Stimulated activated naive B cell treated with anti-CD40 and anti-IgM and Interleukin-4, amounts not matched to agents 10 μg/mL and 1 μg/mL and 100 μg/mL, for 72 hours (primary cell): ENCODE measurements around the gene SLC29A4.
"Not testable (repeated sequence)": the region's sequence is repeated elsewhere in the genome, so short reads cannot be mapped to it uniquely, and the experiment has no call there.

Experiments used
- ATAC-seq, 2 donors: fragments of 150-1000 bp; cut with Tn5 transposase; replicated peaks; 2 replicates each; pipeline ENCODE4 v1.10.0; 2021; ENCODE audit warnings: moderate library complexity in 1 of 2
- DNase-seq: peaks from one replicate; pipeline ENCODE4 v3.0.0; 2021
- H3K27ac Mint-ChIP-seq: one replicate; pipeline ENCODE4 v1.8.0; 2022; ENCODE audit warnings: mild to moderate bottlenecking, mixed read lengths
- H3K27me3 Mint-ChIP-seq, 2 donors: one replicate each; pipeline ENCODE4 v1.8.0; 2022; ENCODE audit warnings: mixed read lengths in 2 of 2
- H3K36me3 Mint-ChIP-seq, 2 donors: one replicate each; pipeline ENCODE4 v1.8.0; 2022; ENCODE audit warnings: mixed read lengths in 2 of 2, mild to moderate bottlenecking in 1 of 2
- H3K4me1 Mint-ChIP-seq, 2 donors: one replicate each; pipeline ENCODE4 v1.8.0; 2022; ENCODE audit warnings: mixed read lengths in 2 of 2, mild to moderate bottlenecking in 1 of 2
- H3K4me3 Mint-ChIP-seq, 2 donors: one replicate each; pipeline ENCODE4 v1.8.0; 2022; ENCODE audit warnings: mild to moderate bottlenecking in 2 of 2, mixed read lengths in 2 of 2, moderate library complexity in 1 of 2
- H3K9me3 Mint-ChIP-seq, 2 donors: one replicate each; pipeline ENCODE4 v1.8.0; 2022; ENCODE audit warnings: mixed read lengths in 2 of 2, mild to moderate bottlenecking in 1 of 2

The SLC29A4 gene

GRCh38 chr7:5283421-5284303 is 919 bp downstream of the SLC29A4 start:
- Mint-ChIP-seq H3K27me3 (peaks cover 23 to 34% of the 10 kb centered on the region in 2 donors), H3K27ac (no peak overlapping the region), H3K4me1 (peaks cover 0 to 2% of the 10 kb centered on the region in 2 donors), H3K36me3 (no peaks in the 10 kb centered on the region), H3K4me3 (peak overlapping the region in 1 of 2 donors; percentile 19), H3K9me3 (no peaks in the 10 kb centered on the region)
- DNase-seq (no peak), ATAC-seq (no peak)

- Mint-ChIP-seq H3K4me1 (peaks cover 0 to 2% of the 10 kb centered on the region in 2 donors), H3K9me3 (no peaks in the 10 kb centered on the region), H3K4me3 (no peak overlapping the region), H3K36me3 (no peaks in the 10 kb centered on the region), H3K27ac (peak overlapping the region; percentile 47), H3K27me3 (peaks cover 21 to 31% of the 10 kb centered on the region in 2 donors)
- DNase-seq, result no peak
- ATAC-seq, result peak; percentile 70 to 74
Observed at GRCh38 chr7:5284304-5285281, 1.9 kb downstream of the SLC29A4 start.

- H3K36me3 Mint-ChIP-seq, result no peaks in the 10 kb centered on the region
- H3K4me3 Mint-ChIP-seq, result no peak overlapping the region
- ATAC-seq (no peak), DNase-seq (no peak)
- no peak overlapping the region for H3K27ac Mint-ChIP-seq
- H3K9me3 Mint-ChIP-seq, result no peaks in the 10 kb centered on the region
- H3K27me3 Mint-ChIP-seq, result peaks cover 19 to 22% of the 10 kb centered on the region in 2 donors
- peaks cover 0 to 2% of the 10 kb centered on the region in 2 donors for H3K4me1 Mint-ChIP-seq
Observed at GRCh38 chr7:5286933-5287332, 4.2 kb downstream of the SLC29A4 start.

- not testable (repeated sequence) for H3K36me3 Mint-ChIP-seq, H3K4me3 Mint-ChIP-seq, DNase-seq, H3K4me1 Mint-ChIP-seq, ATAC-seq, H3K27ac Mint-ChIP-seq, H3K9me3 Mint-ChIP-seq
- peaks cover 19 to 22% of the 10 kb centered on the region in 2 donors for H3K27me3 Mint-ChIP-seq
Observed at GRCh38 chr7:5287373-5287772, 4.6 kb downstream of the SLC29A4 start.

GRCh38 chr7:5287802-5288201 is 5.1 kb downstream of the SLC29A4 start:
- DNase-seq (no peak), ATAC-seq (no peak)
- Mint-ChIP-seq H3K4me1 (peaks cover 0 to 2% of the 10 kb centered on the region in 2 donors), H3K9me3 (no peaks in the 10 kb centered on the region), H3K27ac (no peak overlapping the region), H3K4me3 (no peak overlapping the region), H3K36me3 (no peaks in the 10 kb centered on the region), H3K27me3 (peaks cover 19 to 22% of the 10 kb centered on the region in 2 donors)

GRCh38 chr7:5288560-5288959 is 5.8 kb downstream of the SLC29A4 start:
- H3K4me3 Mint-ChIP-seq, H3K27ac Mint-ChIP-seq, DNase-seq, H3K9me3 Mint-ChIP-seq, H3K4me1 Mint-ChIP-seq, H3K36me3 Mint-ChIP-seq, ATAC-seq: not testable (repeated sequence)
- H3K27me3 Mint-ChIP-seq, result peaks cover 19 to 22% of the 10 kb centered on the region in 2 donors

- no peaks in the 10 kb centered on the region for H3K36me3 Mint-ChIP-seq
- H3K4me3 Mint-ChIP-seq, result no peak overlapping the region
- peaks cover under 1 to 1% of the 10 kb centered on the region in 2 donors for H3K9me3 Mint-ChIP-seq
- peaks cover 15 to 19% of the 10 kb centered on the region in 2 donors for H3K27me3 Mint-ChIP-seq
- ATAC-seq (no peak), DNase-seq (no peak)
- H3K27ac Mint-ChIP-seq, result no peak overlapping the region
- peaks cover 0 to 1% of the 10 kb centered on the region in 2 donors for H3K4me1 Mint-ChIP-seq
Observed at GRCh38 chr7:5289355-5289754, 6.6 kb downstream of the SLC29A4 start.

- H3K36me3 Mint-ChIP-seq, result peaks cover 6 to 9% of the 10 kb centered on the region in 2 donors
- no peak overlapping the region for H3K27ac Mint-ChIP-seq
- peaks cover 4 to 6% of the 10 kb centered on the region in 2 donors for H3K4me1 Mint-ChIP-seq
- peaks cover 28 to 32% of the 10 kb centered on the region in 2 donors for H3K27me3 Mint-ChIP-seq
- ATAC-seq (no peak), DNase-seq (no peak)
- no peak overlapping the region for H3K4me3 Mint-ChIP-seq
- H3K9me3 Mint-ChIP-seq, result peaks cover 10 to 12% of the 10 kb centered on the region in 2 donors
Observed at GRCh38 chr7:5291301-5291700, 8.6 kb downstream of the SLC29A4 start.

GRCh38 chr7:5291711-5292335 is 9.1 kb downstream of the SLC29A4 start:
- peaks cover 29 to 31% of the 10 kb centered on the region in 2 donors for H3K27me3 Mint-ChIP-seq
- H3K27ac Mint-ChIP-seq, DNase-seq, H3K36me3 Mint-ChIP-seq, H3K4me3 Mint-ChIP-seq, ATAC-seq, H3K4me1 Mint-ChIP-seq: not testable (repeated sequence)
- H3K9me3 Mint-ChIP-seq, result peaks cover 10 to 12% of the 10 kb centered on the region in 2 donors

GRCh38 chr7:5294169-5294987 is 11.6 kb downstream of the SLC29A4 start:
- Mint-ChIP-seq H3K9me3 (peaks cover 10 to 12% of the 10 kb centered on the region in 2 donors), H3K36me3 (peaks cover 6 to 9% of the 10 kb centered on the region in 2 donors), H3K4me1 (peaks cover 16 to 21% of the 10 kb centered on the region in 2 donors), H3K27me3 (peaks cover 47 to 50% of the 10 kb centered on the region in 2 donors), H3K4me3 (no peak overlapping the region), H3K27ac (no peak overlapping the region)
- DNase-seq, result no peak
- no peak for ATAC-seq

GRCh38 chr7:5295039-5296014 is 12.6 kb downstream of the SLC29A4 start:
- no peak overlapping the region for H3K4me3 Mint-ChIP-seq
- peaks cover 10 to 12% of the 10 kb centered on the region in 2 donors for H3K9me3 Mint-ChIP-seq
- ATAC-seq (no peak), DNase-seq (no peak)
- peaks cover 16 to 21% of the 10 kb centered on the region in 2 donors for H3K4me1 Mint-ChIP-seq
- no peak overlapping the region for H3K27ac Mint-ChIP-seq
- H3K27me3 Mint-ChIP-seq, result peaks cover 56 to 58% of the 10 kb centered on the region in 2 donors
- H3K36me3 Mint-ChIP-seq, result peaks cover 6 to 9% of the 10 kb centered on the region in 2 donors

GRCh38 chr7:5296015-5296610 is 13.4 kb downstream of the SLC29A4 start:
- DNase-seq (no peak), ATAC-seq (no peak)
- H3K27me3 Mint-ChIP-seq, result peaks cover 64% of the 10 kb centered on the region in 2 donors
- H3K4me1 Mint-ChIP-seq, result peaks cover 16 to 21% of the 10 kb centered on the region in 2 donors
- H3K9me3 Mint-ChIP-seq, result peaks cover 10 to 12% of the 10 kb centered on the region in 2 donors
- peaks cover 6 to 9% of the 10 kb centered on the region in 2 donors for H3K36me3 Mint-ChIP-seq
- H3K4me3 Mint-ChIP-seq, result peak overlapping the region; percentile 66 to 76
- no peak overlapping the region for H3K27ac Mint-ChIP-seq
